GM19238 (cell line): ENCODE results near the gene FLYWCH2.
A peak's percentile ranks its signal among the peaks of the same experiment; 100 is the strongest.
"Not testable (repeated sequence)": the region's sequence is repeated elsewhere in the genome, so short reads cannot be mapped to it uniquely, and the experiment has no call there.

Experiments
- DNase-seq: peaks from one replicate; pipeline ENCODE4 v3.0.0; 2011; ENCODE audit warnings: low spot score; ENCODE audit not compliant: insufficient read length

FLYWCH2 gene

GRCh38 chr16:2881783-2882649 lies 999 bp upstream of the FLYWCH2 start:
- no peak for DNase-seq

- DNase-seq, result no peak
Observed at GRCh38 chr16:2883458-2883908, 468 bp downstream of the FLYWCH2 start.

DNA sequence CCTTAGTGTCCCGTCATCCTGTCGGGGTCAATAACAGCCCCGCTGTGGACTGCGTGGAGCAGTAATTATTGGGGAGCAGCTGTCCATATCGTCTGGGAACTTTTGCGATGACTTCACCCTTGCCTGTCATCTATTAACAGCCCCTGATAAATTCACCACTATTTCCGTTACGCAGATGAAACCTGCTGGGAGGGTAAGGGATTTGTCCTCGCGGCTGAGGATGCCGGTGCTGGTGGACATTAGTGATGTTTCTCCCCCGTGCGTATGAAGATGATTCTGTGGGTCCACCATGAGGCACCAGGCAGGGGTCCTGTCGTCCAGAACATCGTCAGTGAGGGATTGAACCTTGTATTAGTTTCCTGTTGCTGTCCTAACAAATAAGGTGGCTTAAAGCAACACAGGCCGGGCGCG lies 1.0 kb downstream of the FLYWCH2 start:
- DNase-seq, result no peak

DNA sequence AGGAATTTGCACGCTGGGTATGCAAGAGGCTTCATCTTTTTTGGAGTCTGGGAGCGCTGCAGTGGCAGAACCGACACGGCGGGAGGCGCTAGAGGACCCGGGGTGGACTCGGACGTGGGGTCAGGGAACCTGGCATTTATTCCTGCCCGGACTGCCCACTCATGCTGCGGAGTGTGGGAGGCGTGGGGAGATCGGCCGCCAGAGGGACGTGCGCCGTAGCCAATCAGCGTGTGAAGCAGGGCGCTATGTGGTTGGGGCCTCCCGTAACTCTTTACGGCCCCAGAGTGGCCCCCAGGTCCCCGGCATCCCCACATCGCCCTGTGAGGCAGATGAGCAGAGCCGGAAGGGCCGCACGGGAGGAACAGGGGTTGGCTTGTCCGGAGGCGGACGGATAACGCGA lies 11.2 kb downstream of the FLYWCH2 start:
- DNase-seq, result no peak

GRCh38 chr16:2895813-2896212 lies 12.8 kb downstream of the FLYWCH2 start:
- DNase-seq, result no peak

DNA sequence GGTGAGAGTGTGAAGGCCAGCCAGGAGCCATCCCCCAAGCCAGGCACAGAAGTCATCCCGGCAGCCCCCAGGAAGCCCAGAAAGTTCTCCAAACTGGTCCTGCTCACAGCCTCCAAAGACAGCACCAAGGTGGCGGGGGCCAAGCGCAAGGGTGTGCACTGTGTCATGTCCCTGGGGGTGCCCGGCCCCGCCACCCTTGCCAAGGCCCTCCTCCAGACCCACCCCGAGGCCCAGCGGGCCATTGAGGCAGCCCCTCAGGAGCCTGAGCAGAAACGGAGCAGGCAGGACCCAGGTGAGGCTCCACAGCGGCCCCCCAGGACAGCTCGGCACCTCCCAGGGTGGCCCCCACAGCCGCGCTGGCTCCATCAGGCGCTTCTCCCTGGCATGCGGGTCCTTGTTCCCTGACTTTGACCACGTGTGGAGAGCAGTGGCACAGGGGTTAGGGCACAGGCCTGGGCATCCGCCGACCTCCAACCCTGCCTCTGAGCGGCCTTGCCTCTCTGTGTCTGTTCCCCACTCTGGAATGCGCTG lies 13.5 kb downstream of the FLYWCH2 start:
- no peak for DNase-seq

- peak; percentile 67 for DNase-seq
Observed at GRCh38 chr16:2897110-2897509, 14.1 kb downstream of the FLYWCH2 start.

DNA sequence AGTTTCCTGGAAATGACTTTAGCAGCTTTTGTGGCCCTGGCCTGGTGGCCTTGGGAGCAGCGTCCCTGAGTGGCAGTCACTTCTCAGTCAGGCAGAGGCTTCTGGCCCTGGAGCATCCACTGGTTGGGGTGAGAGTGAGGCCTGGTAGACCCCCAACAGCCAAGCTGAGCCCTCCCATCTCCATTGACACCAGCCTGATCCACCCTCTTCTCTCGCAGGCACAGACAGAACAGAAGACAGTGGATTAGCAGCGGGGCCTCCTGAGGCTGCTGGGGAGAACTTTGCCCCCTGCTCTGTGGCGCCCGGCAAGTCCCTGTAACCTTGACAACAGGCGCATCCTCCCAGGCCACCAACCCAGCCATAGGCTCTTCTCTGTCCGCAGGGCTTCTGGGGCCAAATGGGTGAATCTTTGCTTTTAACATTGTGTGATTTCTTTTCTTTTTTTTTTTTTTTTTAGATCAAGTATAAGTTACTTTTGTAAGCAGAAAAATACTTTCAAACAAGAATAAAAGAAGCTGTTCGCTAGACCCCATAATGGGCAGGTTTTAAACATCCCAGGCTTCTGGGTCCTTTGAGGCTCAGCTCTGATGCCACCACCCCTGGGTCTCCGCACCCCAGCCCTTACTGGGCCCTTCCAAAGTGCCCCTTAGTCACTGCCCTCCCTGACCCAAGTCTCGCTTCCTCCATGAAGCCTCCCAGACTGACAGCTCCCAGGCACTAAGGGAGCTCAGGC lies 16.0 kb downstream of the FLYWCH2 start:
- DNase-seq, result no peak

- no peak for DNase-seq
Observed at GRCh38 chr16:2899564-2900072, 16.6 kb downstream of the FLYWCH2 start.

DNA sequence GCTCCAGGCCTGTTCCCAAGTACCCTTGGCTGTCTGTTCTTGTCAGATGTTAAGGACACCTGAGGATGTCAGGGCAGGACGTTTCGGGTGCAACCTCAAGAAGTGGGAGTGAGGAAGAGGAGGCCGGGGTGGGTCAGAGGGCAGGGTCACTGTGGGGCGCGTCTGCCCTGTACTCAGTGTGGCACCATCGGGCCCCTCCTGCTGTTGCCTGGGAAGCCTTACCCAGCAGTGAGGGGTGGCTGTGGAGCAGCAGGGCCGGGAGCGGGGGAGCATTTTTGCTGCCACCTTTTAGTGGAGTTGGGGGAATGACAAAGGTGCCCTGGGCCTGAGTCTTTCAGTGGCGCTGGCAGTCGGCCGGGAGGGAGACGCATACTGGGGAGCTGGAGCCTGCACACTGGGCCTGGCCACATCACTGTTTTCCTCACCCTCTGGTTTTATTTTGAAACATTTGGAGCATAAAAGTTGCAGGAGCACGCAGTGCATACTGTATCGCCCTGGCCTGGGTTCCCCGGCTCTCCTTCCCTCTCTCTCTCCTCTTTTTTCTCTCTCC lies 17.6 kb downstream of the FLYWCH2 start:
- no peak for DNase-seq

- DNase-seq, result no peak
Observed at GRCh38 chr16:2902337-2903130, 19.5 kb downstream of the FLYWCH2 start.

DNA sequence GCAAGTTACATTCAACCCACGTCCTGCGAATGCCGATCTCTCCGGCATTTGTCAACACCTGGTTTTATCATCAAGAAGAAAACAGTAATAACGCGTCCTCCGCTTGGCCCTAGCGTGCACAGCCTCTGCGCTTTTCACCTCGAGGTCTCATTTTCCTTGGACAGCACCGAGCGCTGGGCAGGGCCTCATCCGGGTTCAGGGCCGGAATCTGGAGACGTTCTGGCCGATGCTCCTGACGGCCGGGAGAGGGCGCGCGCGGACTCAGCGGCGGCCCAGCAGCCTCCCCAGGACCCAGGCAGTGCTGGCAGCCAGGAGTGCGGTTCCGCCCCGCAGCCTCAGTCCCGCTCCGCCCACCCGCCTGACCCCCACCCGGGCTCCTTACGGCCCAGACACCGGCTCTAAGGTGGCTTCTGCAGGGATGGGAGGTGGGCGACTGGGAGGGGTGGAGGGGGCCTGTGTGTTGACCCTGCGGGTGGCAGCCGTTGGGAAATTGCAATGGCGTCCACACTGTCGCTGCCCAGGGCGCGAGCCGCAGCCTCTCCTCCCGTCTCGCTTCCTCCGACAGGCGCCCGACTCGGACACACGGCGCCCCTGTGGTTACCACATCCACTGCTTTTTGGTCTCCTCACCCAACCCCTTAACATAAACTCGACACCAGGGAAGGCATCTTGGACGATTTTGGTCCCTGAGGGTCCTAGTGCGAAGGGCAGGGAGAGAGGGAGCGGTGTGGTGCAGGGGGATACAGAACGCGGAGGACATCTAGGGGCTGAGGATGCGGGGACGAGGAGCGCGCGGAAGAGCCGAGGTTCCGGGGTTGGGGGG lies 21.3 kb downstream of the FLYWCH2 start:
- DNase-seq, result peak; percentile 87

DNA sequence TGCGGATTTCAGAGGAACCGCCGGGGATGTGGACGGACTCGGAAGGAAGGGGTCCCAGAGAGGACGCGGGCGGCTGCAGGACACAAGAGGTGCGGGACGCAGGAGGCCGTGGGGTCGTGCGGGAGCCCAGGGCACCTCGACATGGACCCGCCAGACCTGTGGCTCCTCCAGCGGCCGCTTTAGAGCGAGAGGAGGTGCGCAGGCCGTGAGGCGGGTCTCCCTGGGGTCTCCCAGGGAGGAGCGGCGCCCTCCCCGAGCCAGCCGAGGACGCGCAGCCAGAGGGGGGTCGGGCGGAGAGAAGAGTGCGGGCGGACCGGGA lies 21.9 kb downstream of the FLYWCH2 start:
- DNase-seq, result no peak

- peak; percentile 93 for DNase-seq
Observed at GRCh38 chr16:2905241-2905987, 22.4 kb downstream of the FLYWCH2 start.

DNA sequence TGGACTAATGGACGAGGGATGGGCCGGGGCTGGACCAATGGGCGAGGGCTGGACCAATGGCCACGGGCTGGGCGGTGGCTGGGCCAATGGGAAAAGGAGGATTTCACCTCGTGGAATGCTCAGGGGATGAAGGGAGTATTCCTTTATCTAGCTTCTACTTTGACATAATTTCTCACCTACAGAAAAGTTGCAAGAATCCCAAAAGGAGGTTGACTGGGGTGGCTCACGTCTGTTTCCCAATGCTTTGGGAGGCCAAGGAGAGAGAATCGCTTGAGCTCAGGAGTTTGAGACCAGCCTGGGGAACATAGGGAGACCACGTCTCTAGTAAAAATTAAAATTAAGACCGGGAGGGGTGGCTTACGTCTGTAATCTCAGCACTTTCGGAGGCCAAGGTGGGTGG lies 23.0 kb downstream of the FLYWCH2 start:
- DNase-seq, result no peak

GRCh38 chr16:2907084-2907753 lies 24.2 kb downstream of the FLYWCH2 start:
- DNase-seq, result not testable (repeated sequence)

DNA sequence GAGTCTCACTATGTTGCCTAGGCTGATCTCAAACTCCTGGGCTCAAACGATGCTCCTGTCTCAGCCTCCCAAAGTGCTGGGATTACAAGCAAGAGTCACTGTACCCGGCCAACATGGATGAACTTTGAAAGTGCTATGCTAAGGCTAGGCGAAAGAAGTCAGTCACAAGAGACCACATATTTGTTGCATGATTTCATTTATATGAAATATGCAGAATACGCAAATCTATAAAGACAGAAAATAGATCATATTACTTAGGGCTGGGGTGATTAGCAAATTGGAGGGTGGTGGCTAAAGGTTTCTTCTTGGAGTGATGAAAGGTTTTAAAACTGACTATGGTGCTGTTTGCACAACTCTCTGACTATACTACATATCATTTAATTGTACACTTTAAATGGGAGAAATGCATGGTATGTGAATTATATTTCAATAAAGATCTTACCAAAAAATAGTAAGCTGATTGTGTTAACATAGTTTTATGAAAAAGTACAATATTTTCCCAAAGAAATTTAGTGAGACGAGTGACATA lies 27.5 kb downstream of the FLYWCH2 start:
- DNase-seq, result no peak

GRCh38 chr16:2911638-2912329 lies 28.8 kb downstream of the FLYWCH2 start, which contains the start of gene FLYWCH1:
FLYWCH1 (plus strand) TSS chr16:2911931; CDS start chr16:2929686, 17,755 bp downstream.
- DNase-seq, result peak; percentile 94
